Sigmoid colon (tissue), 7 donors: Measurements from ENCODE around the gene SDK1. TPM values are rescaled to one million over a fixed set of nuclear protein-coding genes. Genes with fewer than 3 reads are reported as not detected.

ENCODE experiments used
- DNase-seq: peaks from one replicate; pipeline ENCODE4 v3.0.0-alpha.2; 2019
- H3K27ac ChIP-seq, 4 donors: fragments of 200-600 bp; sonication (generic); one replicate each; pipeline ENCODE4 v1.5.1; 2016 to 2019; ENCODE audit warnings: mild to moderate bottlenecking in 1 of 4
- H3K27me3 ChIP-seq, 3 donors: fragments of 200-600 bp; sonication (generic); one replicate each; pipeline ENCODE4 v1.5.1; 2019; ENCODE audit warnings: mild to moderate bottlenecking in 1 of 3
- H3K36me3 ChIP-seq, 4 donors: fragments of 200-600 bp; sonication (generic); one replicate each; pipeline ENCODE4 v1.5.1; 2016 to 2019
- H3K4me1 ChIP-seq, 4 donors: fragments of 200-600 bp; sonication (generic); one replicate each; pipeline ENCODE4 v1.5.1; 2017 to 2019
- H3K4me3 ChIP-seq, 4 donors: fragments of 200-600 bp; sonication (generic); one replicate each; pipeline ENCODE4 v1.5.1; 2017 to 2019; ENCODE audit warnings: mild to moderate bottlenecking in 2 of 4, moderate library complexity in 1 of 4
- H3K9me3 ChIP-seq, 4 donors: fragments of 200-600 bp in 3 of 4; sonication (generic) in 3 of 4; one replicate each; pipeline versions ENCODE4 v1.5.1 to v1.6.1; 2013 to 2019
- CTCF ChIP-seq, 4 experiments: fragments of 450-650 bp in 3 of 4; fragments of 200-600 bp in 1 of 4; IDR thresholded peaks; one replicate each; pipeline ENCODE4 v1.5.1; 2016 to 2019; ENCODE audit warnings: antibody characterized with exemption in 4 of 4, mild to moderate bottlenecking in 3 of 4, moderate library complexity in 2 of 4
- EP300 ChIP-seq, 4 donors: sonication (generic); formaldehyde crosslinking; IDR thresholded peaks; one replicate each; pipeline ENCODE4 v1.6.1; 2017; ENCODE audit warnings: antibody characterized with exemption in 4 of 4
- POLR2A ChIP-seq, 2 donors: fragments of 450-650 bp; IDR thresholded peaks; one replicate each; pipeline ENCODE4 v1.6.1; 2016; ENCODE audit warnings: antibody characterized with exemption in 2 of 2, mild to moderate bottlenecking in 2 of 2, moderate library complexity in 2 of 2
- POLR2AphosphoS5 ChIP-seq, 4 donors: sonication (generic); formaldehyde crosslinking; IDR thresholded peaks; one replicate each; pipeline ENCODE4 v1.6.1; 2017; ENCODE audit warnings: antibody characterized with exemption in 4 of 4
- WGBS, 2 donors: extraction: QIAGEN DNeasy Blood & Tissue Kit; methylation state at CpG; one replicate each; pipeline ENCODE4 v1.1.7; 2013; 5-methylcytosine and 5-hydroxymethylcytosine counted together
- intact Hi-C: fragments of 100-400 bp; cut with DNase I; formaldehyde crosslinking; loops from one replicate; pipeline ENCODE4 v1.15.1; 2023
- polyA plus RNA-seq, 3 donors: library from polyadenylated mRNA; stranded (reverse); fragments of 200-250 nt; gene quantifications; one replicate each; pipeline ENCODE4 v1.2.3, GENCODE V29; 2013
- total RNA-seq, 4 donors: library from RNA; depleted of rRNA; stranded (reverse); fragments of >200 nt; gene quantifications; one replicate each; pipeline ENCODE4 v1.1.0, GENCODE V29; 2016
- donor health status: healthy with polysubstance abuse.
- donor health status: Bipolar disorder and iron deficiency.
- donor health status: healthy.

Gene SDK1
- total and polyA plus RNA-seq, 7 donors: under 0.01 to 23.0 (median 10.0) TPM; not detected in 1

- intact Hi-C loops: no loop called here
- Histone ChIP-seq H3K27me3 (no peaks in the 10 kb centered on the region), H3K9me3 (no peaks in the 10 kb centered on the region), H3K4me1 (peaks cover 0 to 14% (median 8%) of the 10 kb centered on the region in 4 donors), H3K27ac (no peak overlapping the region), H3K4me3 (no peak overlapping the region), H3K36me3 (no peaks in the 10 kb centered on the region)
- no peak for DNase-seq
- WGBS, 2 donors: 78 to 79% methylated on average over 8 of the region's 8 CpGs
- TF ChIP-seq CTCF (IDR thresholded peaks at IDR 0.05): no peak
- no peak for TF ChIP-seq POLR2A (IDR thresholded peaks at IDR 0.05)
- no peak for TF ChIP-seq EP300 (IDR thresholded peaks at IDR 0.05)
- no peak for TF ChIP-seq POLR2AphosphoS5 (IDR thresholded peaks at IDR 0.05)
Measured at GRCh38 chr7:3297105-3297819, 3.8 kb upstream of the SDK1 start.

DNA sequence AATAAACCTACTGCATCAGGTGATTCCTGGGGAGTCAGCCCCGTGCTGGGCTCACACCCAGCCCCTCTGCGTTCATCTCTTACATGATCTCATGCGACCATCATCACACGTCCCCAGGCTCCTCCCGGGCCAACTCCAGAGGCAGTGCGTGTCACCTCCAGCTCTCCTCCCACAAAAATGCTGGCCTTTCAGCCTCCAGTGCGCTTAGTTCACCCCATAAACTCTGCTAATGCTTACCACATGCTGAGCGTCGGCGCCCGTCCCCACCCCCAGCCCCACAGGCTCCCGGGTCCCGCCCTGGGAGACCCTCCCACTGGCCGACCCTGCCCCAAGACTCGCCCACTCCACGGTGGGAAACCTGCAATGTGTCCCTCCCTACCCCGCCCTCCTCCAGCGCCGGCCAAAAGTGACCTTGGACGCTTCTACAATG is 816 bp upstream of the SDK1 start:
- Histone ChIP-seq H3K4me3 (peak overlapping the region; percentile 12 to 83 (median 68)), H3K27ac (peak overlapping the region in 3 of 4 donors; percentile 48 to 65 (median 57)), H3K36me3 (no peaks in the 10 kb centered on the region), H3K9me3 (no peaks in the 10 kb centered on the region), H3K4me1 (peaks cover 0 to 31% (median 18%) of the 10 kb centered on the region in 4 donors), H3K27me3 (no peaks in the 10 kb centered on the region)
- 2 to 5% methylated on average over 20 of the region's 20 CpGs for WGBS, 2 donors
- peak; percentile 71 for DNase-seq
- intact Hi-C loops: loop anchor here (2.0 to 10.0 kb wide), 4 partner anchors 67 to 885 kb away; no protein-coding TSS in a partner anchor
- TF ChIP-seq POLR2A (IDR thresholded peaks at IDR 0.05) (no peak), EP300 (IDR thresholded peaks at IDR 0.05) (no peak), POLR2AphosphoS5 (IDR thresholded peaks at IDR 0.05) (no peak), CTCF (IDR thresholded peaks at IDR 0.05) (no peak)

GRCh38 chr7:3301449-3301731 is 338 bp downstream of the SDK1 start:
- intact Hi-C loops: loop anchor here (2.0 to 10.0 kb wide), 4 partner anchors 66 to 883 kb away; no protein-coding TSS in a partner anchor
- Histone ChIP-seq H3K4me1 (peaks cover 0 to 43% (median 29%) of the 10 kb centered on the region in 4 donors), H3K36me3 (no peaks in the 10 kb centered on the region), H3K9me3 (no peaks in the 10 kb centered on the region), H3K27ac (peak overlapping the region in 3 of 4 donors; percentile 70 to 79 (median 73)), H3K4me3 (peak overlapping the region; percentile 27 to 91 (median 80)), H3K27me3 (no peaks in the 10 kb centered on the region)
- no peak for DNase-seq
- WGBS, 2 donors: 1% methylated on average over 56 of the region's 56 CpGs
- no peak for TF ChIP-seq CTCF (IDR thresholded peaks at IDR 0.05)
- TF ChIP-seq EP300 (IDR thresholded peaks at IDR 0.05): no peak
- no peak for TF ChIP-seq POLR2A (IDR thresholded peaks at IDR 0.05)
- TF ChIP-seq POLR2AphosphoS5 (IDR thresholded peaks at IDR 0.05): no peak

- peak in 3 of 4 experiments; percentile 16 to 37 (median 37) for TF ChIP-seq CTCF (IDR thresholded peaks at IDR 0.05)
- peak in 1 of 4 donors; percentile 29 for TF ChIP-seq POLR2AphosphoS5 (IDR thresholded peaks at IDR 0.05)
- no peak for TF ChIP-seq POLR2A (IDR thresholded peaks at IDR 0.05)
- H3K4me1 ChIP-seq: peaks cover 0 to 48% (median 32%) of the 10 kb centered on the region in 4 donors
- no peaks in the 10 kb centered on the region for H3K36me3 ChIP-seq
- H3K9me3 ChIP-seq: no peaks in the 10 kb centered on the region
- DNase-seq: peak; percentile 67
- WGBS, 2 donors: 1% methylated on average over 45 of the region's 45 CpGs
- H3K4me3 ChIP-seq: peak overlapping the region; percentile 52 to 91 (median 80)
- H3K27ac ChIP-seq: peak overlapping the region; percentile 47 to 89 (median 82)
- no peaks in the 10 kb centered on the region for H3K27me3 ChIP-seq
- intact Hi-C loops: loop anchor here (2.0 to 10.0 kb wide), 4 partner anchors 65 to 883 kb away; no protein-coding TSS in a partner anchor
Measured at GRCh38 chr7:3301831-3302618, 973 bp downstream of the SDK1 start.
